Fibroblast of the aortic adventitia (primary cell): ENCODE data around the gene AVEN. TPM values are rescaled to one million over a fixed set of nuclear protein-coding genes. Genes with fewer than 3 reads are reported as not detected.

Source experiments
- DNase-seq: peaks from one replicate; pipeline ENCODE4 v3.0.0-alpha.2; 2010; ENCODE audit warnings: low read depth
- H3K4me3 ChIP-seq: 2 replicates; pipeline ENCODE4 v1.5.1; 2011; ENCODE audit warnings: low read depth, mild to moderate bottlenecking, control low read depth, low read length, moderate library complexity
- CTCF ChIP-seq: IDR thresholded peaks from 2 replicates; pipeline ENCODE4 v1.5.1; 2011; ENCODE audit warnings: mild to moderate bottlenecking, low read length, control low read depth, inconsistent platforms; ENCODE audit not compliant: insufficient read depth
- total RNA-seq: library from RNA; depleted of rRNA; stranded (reverse); fragments of >200 nt; gene quantifications from 2 replicates; pipeline ENCODE4 v1.2.3, GENCODE V29; 2012; ENCODE audit warnings: low replicate concordance

The AVEN gene
- total RNA-seq, 1 donor = 17.2 TPM

- no peak for DNase-seq
- no peak for TF ChIP-seq CTCF
- no peak overlapping the region for H3K4me3 ChIP-seq
These were observed 31.0 kb upstream of the AVEN start for GRCh38 chr15:34070003-34070402.

GRCh38 chr15:34065941-34066340 lies 26.9 kb upstream of the AVEN start:
- no peak for DNase-seq
- TF ChIP-seq CTCF = no peak
- H3K4me3 ChIP-seq = no peak overlapping the region

GRCh38 chr15:34065261-34065660 lies 26.3 kb upstream of the AVEN start:
- H3K4me3 ChIP-seq = no peak overlapping the region
- TF ChIP-seq CTCF = no peak
- no peak for DNase-seq

GRCh38 chr15:34064438-34064837 lies 25.4 kb upstream of the AVEN start:
- H3K4me3 ChIP-seq = no peak overlapping the region
- DNase-seq = no peak
- TF ChIP-seq CTCF = no peak

- H3K4me3 ChIP-seq = no peak overlapping the region
- no peak for TF ChIP-seq CTCF
- no peak for DNase-seq
These were observed 20.9 kb upstream of the AVEN start for GRCh38 chr15:34059946-34060345.

GRCh38 chr15:34059476-34059875 lies 20.5 kb upstream of the AVEN start:
- DNase-seq = no peak
- H3K4me3 ChIP-seq = no peak overlapping the region
- TF ChIP-seq CTCF = no peak

GRCh38 chr15:34056911-34057310 lies 17.9 kb upstream of the AVEN start:
- no peak for TF ChIP-seq CTCF
- no peak overlapping the region for H3K4me3 ChIP-seq
- no peak for DNase-seq
